ENCODE data around the gene GPN2. TPM values are rescaled to one million over a fixed set of nuclear protein-coding genes. Genes with fewer than 3 reads are reported as not detected.

Gene GPN2
- total and polyA plus RNA-seq, 9 of the 15 experiments (the other 6 are each of a cell fraction or from before 2014, with no cell fraction given), result 9.9 to 58.8 (median 20.4) TPM

DNA sequence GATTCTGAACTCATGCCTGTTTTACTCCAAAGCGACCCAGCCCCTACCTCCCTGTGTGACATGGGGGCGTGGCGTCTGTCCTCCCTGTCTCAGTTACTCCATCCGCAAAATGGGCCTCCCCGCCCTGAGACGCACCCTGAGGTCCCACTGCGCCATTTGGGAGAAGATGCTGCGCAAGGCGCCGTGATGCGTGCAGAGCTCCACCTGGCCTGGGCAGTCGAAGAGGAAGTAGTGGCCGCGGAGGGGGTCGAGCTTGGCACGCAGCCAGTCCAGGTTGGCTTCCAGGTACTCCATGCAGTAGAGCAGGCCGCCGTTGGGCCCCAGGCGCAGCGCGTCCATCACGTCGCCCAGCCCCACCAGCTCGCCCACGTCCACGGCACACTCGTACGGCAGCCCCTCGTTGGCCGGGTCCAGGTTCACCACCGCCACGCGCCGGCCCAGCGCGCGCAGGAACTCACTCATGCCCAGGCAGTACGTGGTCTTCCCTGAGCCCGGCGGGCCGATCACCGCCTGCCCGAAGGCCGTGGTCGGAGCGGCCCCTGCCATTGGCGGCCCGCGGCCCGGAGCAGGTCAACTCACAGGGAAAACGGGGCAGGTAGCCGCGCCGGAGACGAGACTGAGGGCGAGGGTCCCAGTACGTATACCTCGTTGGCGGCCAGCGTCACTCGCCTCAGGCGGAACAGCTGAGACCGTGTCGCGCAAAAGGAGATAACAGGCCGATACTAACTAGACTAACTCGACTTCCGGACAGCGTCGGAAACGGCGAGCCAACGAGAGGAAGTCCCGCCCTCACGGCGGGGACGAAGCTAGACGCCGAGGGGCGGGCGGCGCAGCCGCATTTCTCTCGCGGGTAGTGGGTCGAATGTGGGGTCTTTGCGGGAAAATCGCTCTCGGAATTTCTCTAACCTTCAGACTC is at the start of gene GPN2 (continued):
- peak in 1 of 2 experiments; percentile 20; a peak in 1 of 4 replicates for TF ChIP-seq SRF (CRISPR knock-in tag; IDR thresholded peaks at IDR 0.05)
- no peak for TF ChIP-seq U2AF2 (optimal IDR thresholded peaks at IDR 0.05; ENCODE audit: low read depth, low read length)
- TF ChIP-seq, protein P1, sequence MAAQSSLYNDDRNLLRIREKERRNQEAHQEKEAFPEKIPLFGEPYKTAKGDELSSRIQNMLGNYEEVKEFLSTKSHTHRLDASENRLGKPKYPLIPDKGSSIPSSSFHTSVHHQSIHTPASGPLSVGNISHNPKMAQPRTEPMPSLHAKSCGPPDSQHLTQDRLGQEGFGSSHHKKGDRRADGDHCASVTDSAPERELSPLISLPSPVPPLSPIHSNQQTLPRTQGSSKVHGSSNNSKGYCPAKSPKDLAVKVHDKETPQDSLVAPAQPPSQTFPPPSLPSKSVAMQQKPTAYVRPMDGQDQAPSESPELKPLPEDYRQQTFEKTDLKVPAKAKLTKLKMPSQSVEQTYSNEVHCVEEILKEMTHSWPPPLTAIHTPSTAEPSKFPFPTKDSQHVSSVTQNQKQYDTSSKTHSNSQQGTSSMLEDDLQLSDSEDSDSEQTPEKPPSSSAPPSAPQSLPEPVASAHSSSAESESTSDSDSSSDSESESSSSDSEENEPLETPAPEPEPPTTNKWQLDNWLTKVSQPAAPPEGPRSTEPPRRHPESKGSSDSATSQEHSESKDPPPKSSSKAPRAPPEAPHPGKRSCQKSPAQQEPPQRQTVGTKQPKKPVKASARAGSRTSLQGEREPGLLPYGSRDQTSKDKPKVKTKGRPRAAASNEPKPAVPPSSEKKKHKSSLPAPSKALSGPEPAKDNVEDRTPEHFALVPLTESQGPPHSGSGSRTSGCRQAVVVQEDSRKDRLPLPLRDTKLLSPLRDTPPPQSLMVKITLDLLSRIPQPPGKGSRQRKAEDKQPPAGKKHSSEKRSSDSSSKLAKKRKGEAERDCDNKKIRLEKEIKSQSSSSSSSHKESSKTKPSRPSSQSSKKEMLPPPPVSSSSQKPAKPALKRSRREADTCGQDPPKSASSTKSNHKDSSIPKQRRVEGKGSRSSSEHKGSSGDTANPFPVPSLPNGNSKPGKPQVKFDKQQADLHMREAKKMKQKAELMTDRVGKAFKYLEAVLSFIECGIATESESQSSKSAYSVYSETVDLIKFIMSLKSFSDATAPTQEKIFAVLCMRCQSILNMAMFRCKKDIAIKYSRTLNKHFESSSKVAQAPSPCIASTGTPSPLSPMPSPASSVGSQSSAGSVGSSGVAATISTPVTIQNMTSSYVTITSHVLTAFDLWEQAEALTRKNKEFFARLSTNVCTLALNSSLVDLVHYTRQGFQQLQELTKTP (IDR thresholded peaks at IDR 0.05; ENCODE audit: low read depth in 1 of 2, partially characterized antibody in 2 of 2), result peak in 1 of 2 experiments; percentile 58
- no peak for TF ChIP-seq ZSCAN29 (IDR thresholded peaks at IDR 0.05)
- no peak for TF ChIP-seq MECOM (CRISPR knock-in tag; IDR thresholded peaks at IDR 0.05)
- TF ChIP-seq RB1 (IDR thresholded peaks at IDR 0.05; ENCODE audit: low read depth), result no peak
- no peak for TF ChIP-seq ZNF668 (CRISPR knock-in tag; IDR thresholded peaks at IDR 0.05)
- TF ChIP-seq SIX5 (IDR thresholded peaks at IDR 0.05; ENCODE audit: borderline replicate concordance in 1 of 2, insufficient read depth in 1 of 2, low read depth in 1 of 2, low read length in 2 of 2), result no peak
- TF ChIP-seq, protein P2, sequence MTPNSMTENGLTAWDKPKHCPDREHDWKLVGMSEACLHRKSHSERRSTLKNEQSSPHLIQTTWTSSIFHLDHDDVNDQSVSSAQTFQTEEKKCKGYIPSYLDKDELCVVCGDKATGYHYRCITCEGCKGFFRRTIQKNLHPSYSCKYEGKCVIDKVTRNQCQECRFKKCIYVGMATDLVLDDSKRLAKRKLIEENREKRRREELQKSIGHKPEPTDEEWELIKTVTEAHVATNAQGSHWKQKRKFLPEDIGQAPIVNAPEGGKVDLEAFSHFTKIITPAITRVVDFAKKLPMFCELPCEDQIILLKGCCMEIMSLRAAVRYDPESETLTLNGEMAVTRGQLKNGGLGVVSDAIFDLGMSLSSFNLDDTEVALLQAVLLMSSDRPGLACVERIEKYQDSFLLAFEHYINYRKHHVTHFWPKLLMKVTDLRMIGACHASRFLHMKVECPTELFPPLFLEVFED (CRISPR knock-in tag; conservative IDR thresholded peaks at IDR 0.05), result 0 out of 2 replicates have a peak, but pooled peaks have one; percentile 2
- TF ChIP-seq, protein P3, sequence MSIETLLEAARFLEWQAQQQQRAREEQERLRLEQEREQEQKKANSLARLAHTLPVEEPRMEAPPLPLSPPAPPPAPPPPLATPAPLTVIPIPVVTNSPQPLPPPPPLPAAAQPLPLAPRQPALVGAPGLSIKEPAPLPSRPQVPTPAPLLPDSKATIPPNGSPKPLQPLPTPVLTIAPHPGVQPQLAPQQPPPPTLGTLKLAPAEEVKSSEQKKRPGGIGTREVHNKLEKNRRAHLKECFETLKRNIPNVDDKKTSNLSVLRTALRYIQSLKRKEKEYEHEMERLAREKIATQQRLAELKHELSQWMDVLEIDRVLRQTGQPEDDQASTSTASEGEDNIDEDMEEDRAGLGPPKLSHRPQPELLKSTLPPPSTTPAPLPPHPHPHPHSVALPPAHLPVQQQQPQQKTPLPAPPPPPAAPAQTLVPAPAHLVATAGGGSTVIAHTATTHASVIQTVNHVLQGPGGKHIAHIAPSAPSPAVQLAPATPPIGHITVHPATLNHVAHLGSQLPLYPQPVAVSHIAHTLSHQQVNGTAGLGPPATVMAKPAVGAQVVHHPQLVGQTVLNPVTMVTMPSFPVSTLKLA (conservative IDR thresholded peaks at IDR 0.05), result peak; percentile 71 to 89
- no peak for TF ChIP-seq PRMT5 (CRISPR knock-in tag; IDR thresholded peaks at IDR 0.05)
- TF ChIP-seq, protein P4, sequence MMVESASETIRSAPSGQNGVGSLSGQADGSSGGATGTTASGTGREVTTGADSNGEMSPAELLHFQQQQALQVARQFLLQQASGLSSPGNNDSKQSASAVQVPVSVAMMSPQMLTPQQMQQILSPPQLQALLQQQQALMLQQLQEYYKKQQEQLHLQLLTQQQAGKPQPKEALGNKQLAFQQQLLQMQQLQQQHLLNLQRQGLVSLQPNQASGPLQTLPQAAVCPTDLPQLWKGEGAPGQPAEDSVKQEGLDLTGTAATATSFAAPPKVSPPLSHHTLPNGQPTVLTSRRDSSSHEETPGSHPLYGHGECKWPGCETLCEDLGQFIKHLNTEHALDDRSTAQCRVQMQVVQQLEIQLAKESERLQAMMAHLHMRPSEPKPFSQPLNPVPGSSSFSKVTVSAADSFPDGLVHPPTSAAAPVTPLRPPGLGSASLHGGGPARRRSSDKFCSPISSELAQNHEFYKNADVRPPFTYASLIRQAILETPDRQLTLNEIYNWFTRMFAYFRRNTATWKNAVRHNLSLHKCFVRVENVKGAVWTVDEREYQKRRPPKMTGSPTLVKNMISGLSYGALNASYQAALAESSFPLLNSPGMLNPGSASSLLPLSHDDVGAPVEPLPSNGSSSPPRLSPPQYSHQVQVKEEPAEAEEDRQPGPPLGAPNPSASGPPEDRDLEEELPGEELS (CRISPR knock-in tag; IDR thresholded peaks at IDR 0.05; ENCODE audit: borderline replicate concordance), result peak; percentile 87; the same call in 1 of the 2 replicates
- TF ChIP-seq, protein P5, sequence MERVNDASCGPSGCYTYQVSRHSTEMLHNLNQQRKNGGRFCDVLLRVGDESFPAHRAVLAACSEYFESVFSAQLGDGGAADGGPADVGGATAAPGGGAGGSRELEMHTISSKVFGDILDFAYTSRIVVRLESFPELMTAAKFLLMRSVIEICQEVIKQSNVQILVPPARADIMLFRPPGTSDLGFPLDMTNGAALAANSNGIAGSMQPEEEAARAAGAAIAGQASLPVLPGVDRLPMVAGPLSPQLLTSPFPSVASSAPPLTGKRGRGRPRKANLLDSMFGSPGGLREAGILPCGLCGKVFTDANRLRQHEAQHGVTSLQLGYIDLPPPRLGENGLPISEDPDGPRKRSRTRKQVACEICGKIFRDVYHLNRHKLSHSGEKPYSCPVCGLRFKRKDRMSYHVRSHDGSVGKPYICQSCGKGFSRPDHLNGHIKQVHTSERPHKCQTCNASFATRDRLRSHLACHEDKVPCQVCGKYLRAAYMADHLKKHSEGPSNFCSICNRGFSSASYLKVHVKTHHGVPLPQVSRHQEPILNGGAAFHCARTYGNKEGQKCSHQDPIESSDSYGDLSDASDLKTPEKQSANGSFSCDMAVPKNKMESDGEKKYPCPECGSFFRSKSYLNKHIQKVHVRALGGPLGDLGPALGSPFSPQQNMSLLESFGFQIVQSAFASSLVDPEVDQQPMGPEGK (CRISPR knock-in tag; IDR thresholded peaks at IDR 0.05; ENCODE audit: borderline replicate concordance), result 0 out of 2 replicates have a peak, but pooled peaks have one; percentile 12
- peak; percentile 92 for TF ChIP-seq CREM (IDR thresholded peaks at IDR 0.05; ENCODE audit: low read depth)

Data from K562 (cell line).